NCI-H524 treated with DMSO at 0.1 percent for 48 hours (cell line): ENCODE data around the gene RNF175.
"Not testable (repeated sequence)": the region's sequence is repeated elsewhere in the genome, so short reads cannot be mapped to it uniquely, and the experiment has no call there.

Experiments used
- DNase-seq: peaks from one replicate; lab custom pipeline; 2025; lab: John Stamatoyannopoulos, UW

Gene RNF175

GRCh38 chr4:153676984-153677383, 82.8 kb downstream of the RNF175 start:
- DNase-seq, result no peak

- no peak for DNase-seq
Measured at GRCh38 chr4:153676486-153676885, 83.3 kb downstream of the RNF175 start.

- DNase-seq, result no peak
Measured at GRCh38 chr4:153669838-153670237, 90.0 kb downstream of the RNF175 start.

- DNase-seq, result no peak
Measured at GRCh38 chr4:153668647-153669046, 91.2 kb downstream of the RNF175 start.

GRCh38 chr4:153666505-153666904, 93.3 kb downstream of the RNF175 start:
- not testable (repeated sequence) for DNase-seq

- DNase-seq, result no peak
Measured at GRCh38 chr4:153663667-153664066, 96.2 kb downstream of the RNF175 start.

- DNase-seq, result no peak
Measured at GRCh38 chr4:153661908-153662307, 97.9 kb downstream of the RNF175 start.

- no peak for DNase-seq
Measured at GRCh38 chr4:153661215-153661822, 98.5 kb downstream of the RNF175 start.
